Mesodermal cell (in vitro differentiated cells): ENCODE data around the gene MRNIP.

Experiments
- H3K27ac ChIP-seq: 2 replicates; pipeline ENCODE4 v1.7.0; 2013; ENCODE audit warnings: mild to moderate bottlenecking, low read depth, low read length, moderate library complexity; ENCODE audit not compliant: severe bottlenecking
- H3K36me3 ChIP-seq: 2 replicates; pipeline ENCODE4 v1.7.1; 2013; ENCODE audit warnings: mild to moderate bottlenecking, low read length, moderate library complexity; ENCODE audit not compliant: control insufficient read depth, insufficient read depth
- H3K4me1 ChIP-seq: one replicate; pipeline ENCODE4 v1.7.1; 2013; ENCODE audit warnings: mild to moderate bottlenecking, low read length; ENCODE audit not compliant: insufficient read depth, control insufficient read depth, poor library complexity, severe bottlenecking
- H3K4me3 ChIP-seq: 2 replicates; pipeline ENCODE4 v1.7.0; 2013; ENCODE audit warnings: low read length, control low read depth, mild to moderate bottlenecking; ENCODE audit not compliant: insufficient read depth, poor library complexity, severe bottlenecking; ENCODE audit errors: extremely low read depth
- H3K9me3 ChIP-seq: 2 replicates; pipeline ENCODE4 v1.7.1; 2013; ENCODE audit warnings: mild to moderate bottlenecking, low read length, moderate library complexity; ENCODE audit not compliant: control insufficient read depth
- WGBS, 2 experiments: methylation state at CpG; one replicate each; pipeline ENCODE4 v1.1.5; 2013; ENCODE audit warnings: missing lambda C conversion rate in 2 of 2; ENCODE audit not compliant: insufficient coverage in 2 of 2; 5-methylcytosine and 5-hydroxymethylcytosine counted together

The MRNIP gene

GRCh38 chr5:179886190-179886911 lies 27.7 kb upstream of the MRNIP start:
- Histone ChIP-seq H3K9me3 (peaks cover 27% of the 10 kb centered on the region), H3K4me3 (no peak overlapping the region), H3K4me1 (no peaks in the 10 kb centered on the region), H3K36me3 (peaks cover 85% of the 10 kb centered on the region), H3K27ac (no peak overlapping the region)
- 85 to 89% methylated on average over 11 to 12 of the region's 14 CpGs for WGBS, 2 experiments

DNA sequence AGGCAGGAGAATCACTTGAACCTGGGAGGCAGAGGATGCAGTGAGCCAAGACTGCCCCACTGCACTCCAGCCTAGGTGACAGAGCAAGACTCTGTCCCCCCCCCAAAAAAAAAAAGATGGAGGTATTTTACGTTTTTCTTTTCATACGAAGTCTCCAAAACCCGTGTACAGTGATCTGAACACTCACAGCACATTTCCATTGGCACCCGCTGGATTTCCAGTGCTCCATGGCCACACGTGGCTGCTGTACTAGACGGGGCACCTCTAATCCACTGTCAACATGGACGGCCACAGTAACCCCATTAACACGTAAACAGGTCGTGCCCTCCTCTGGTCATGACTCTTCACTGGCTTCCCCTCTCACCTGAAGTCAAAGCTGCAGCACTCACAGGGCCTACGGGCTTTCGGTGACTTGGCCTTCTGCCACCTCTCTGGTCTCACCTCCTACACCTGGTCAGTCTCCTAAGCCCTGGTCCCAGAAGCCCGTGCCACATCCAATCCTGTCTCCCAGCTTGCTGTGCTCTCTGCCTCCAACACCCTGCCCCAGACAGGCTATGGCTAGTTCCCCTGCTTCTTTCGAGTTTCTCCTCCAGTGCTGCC lies 27.0 kb upstream of the MRNIP start:
- H3K27ac ChIP-seq, result no peak overlapping the region
- no peaks in the 10 kb centered on the region for H3K4me1 ChIP-seq
- 93 to 94% methylated on average over 13 of the region's 13 CpGs for WGBS, 2 experiments
- H3K36me3 ChIP-seq, result peaks cover 90% of the 10 kb centered on the region
- H3K9me3 ChIP-seq, result peaks cover 27% of the 10 kb centered on the region
- no peak overlapping the region for H3K4me3 ChIP-seq

GRCh38 chr5:179883163-179883562 lies 24.5 kb upstream of the MRNIP start:
- Histone ChIP-seq H3K9me3 (peaks cover 27% of the 10 kb centered on the region), H3K27ac (no peak overlapping the region), H3K4me3 (no peak overlapping the region), H3K4me1 (no peaks in the 10 kb centered on the region), H3K36me3 (peaks cover 88% of the 10 kb centered on the region)
- WGBS, 2 experiments, result 100% methylated on average over 1 of the region's 3 CpGs; no CpG with 5 or more reads in 1 of the 2 experiments

- Histone ChIP-seq H3K27ac (no peak overlapping the region), H3K4me3 (no peak overlapping the region), H3K4me1 (no peaks in the 10 kb centered on the region), H3K9me3 (peaks cover 27% of the 10 kb centered on the region), H3K36me3 (peaks cover 87% of the 10 kb centered on the region)
- WGBS, 2 experiments, result 96 to 97% methylated on average over 2 to 3 of the region's 4 CpGs
Observed at GRCh38 chr5:179882338-179882737, 23.7 kb upstream of the MRNIP start.

- no peak overlapping the region for H3K27ac ChIP-seq
- H3K4me3 ChIP-seq, result no peak overlapping the region
- H3K36me3 ChIP-seq, result peaks cover 78% of the 10 kb centered on the region
- 96 to 97% methylated on average over 23 to 24 of the region's 25 CpGs for WGBS, 2 experiments
- peaks cover 27% of the 10 kb centered on the region for H3K9me3 ChIP-seq
- no peaks in the 10 kb centered on the region for H3K4me1 ChIP-seq
Observed at GRCh38 chr5:179880848-179881590, 22.4 kb upstream of the MRNIP start.

DNA sequence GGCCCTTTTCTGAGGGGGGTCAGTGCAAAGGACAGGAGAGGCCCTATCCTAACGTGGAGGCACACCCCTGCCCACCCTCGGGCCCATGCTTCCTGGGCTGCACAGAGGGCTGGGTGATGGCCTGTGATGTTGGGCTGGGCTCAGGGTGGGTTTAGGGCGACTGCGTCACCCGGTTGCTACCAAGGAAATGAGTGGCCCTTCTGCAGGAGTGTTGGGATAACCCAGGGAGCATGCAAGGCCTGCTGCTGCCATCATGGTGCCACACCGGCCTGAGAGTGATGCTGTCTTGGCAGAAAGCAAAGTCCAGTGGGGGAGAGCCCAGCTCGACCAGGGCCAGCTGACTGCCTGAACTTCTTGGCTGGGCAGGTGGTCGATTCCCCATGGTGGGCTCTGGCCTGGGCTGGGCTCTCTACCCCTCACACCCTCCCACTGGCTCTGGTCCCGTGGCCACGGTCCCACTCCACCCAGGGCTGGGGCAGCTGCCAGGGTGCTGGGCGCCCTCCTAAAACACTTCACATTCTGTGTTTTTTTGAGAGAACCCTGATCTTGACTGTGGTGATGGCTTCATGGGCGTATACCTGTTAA lies 21.5 kb upstream of the MRNIP start:
- no peak overlapping the region for H3K27ac ChIP-seq
- H3K9me3 ChIP-seq, result peaks cover 27% of the 10 kb centered on the region
- H3K36me3 ChIP-seq, result peaks cover 78% of the 10 kb centered on the region
- no peaks in the 10 kb centered on the region for H3K4me1 ChIP-seq
- 83 to 93% methylated on average over 7 to 10 of the region's 12 CpGs for WGBS, 2 experiments
- no peak overlapping the region for H3K4me3 ChIP-seq

- Histone ChIP-seq H3K36me3 (peaks cover 78% of the 10 kb centered on the region), H3K9me3 (peaks cover 25% of the 10 kb centered on the region), H3K4me1 (no peaks in the 10 kb centered on the region), H3K27ac (no peak overlapping the region), H3K4me3 (no peak overlapping the region)
- whole genome bisulfite sequencing, 2 experiments, result 97% methylated on average over 13 of the region's 13 CpGs
Observed at GRCh38 chr5:179879690-179880010, 21.0 kb upstream of the MRNIP start.

GRCh38 chr5:179879003-179879689 lies 20.5 kb upstream of the MRNIP start:
- Histone ChIP-seq H3K4me3 (no peak overlapping the region), H3K36me3 (peaks cover 78% of the 10 kb centered on the region), H3K4me1 (no peaks in the 10 kb centered on the region), H3K27ac (no peak overlapping the region), H3K9me3 (peaks cover 20% of the 10 kb centered on the region)
- 91 to 94% methylated on average over 29 to 31 of the region's 31 CpGs for WGBS, 2 experiments

- 96% methylated on average over 24 to 26 of the region's 26 CpGs for WGBS, 2 experiments
- Histone ChIP-seq H3K4me1 (no peaks in the 10 kb centered on the region), H3K9me3 (peaks cover 12% of the 10 kb centered on the region), H3K4me3 (no peak overlapping the region), H3K27ac (no peak overlapping the region), H3K36me3 (peaks cover 76% of the 10 kb centered on the region)
Observed at GRCh38 chr5:179878222-179879002, 19.8 kb upstream of the MRNIP start.

GRCh38 chr5:179876610-179876952 lies 18.0 kb upstream of the MRNIP start:
- Histone ChIP-seq H3K9me3 (no peaks in the 10 kb centered on the region), H3K4me3 (no peak overlapping the region), H3K4me1 (no peaks in the 10 kb centered on the region), H3K36me3 (peaks cover 76% of the 10 kb centered on the region), H3K27ac (no peak overlapping the region)
- WGBS, 2 experiments, result 83 to 86% methylated on average over 2 of the region's 3 CpGs
